ENCODE results near the gene QRFPR.

GRCh38 chr4:121390335-121390734, 9.5 kb upstream of the QRFPR start:
- TF ChIP-seq, protein P1, sequence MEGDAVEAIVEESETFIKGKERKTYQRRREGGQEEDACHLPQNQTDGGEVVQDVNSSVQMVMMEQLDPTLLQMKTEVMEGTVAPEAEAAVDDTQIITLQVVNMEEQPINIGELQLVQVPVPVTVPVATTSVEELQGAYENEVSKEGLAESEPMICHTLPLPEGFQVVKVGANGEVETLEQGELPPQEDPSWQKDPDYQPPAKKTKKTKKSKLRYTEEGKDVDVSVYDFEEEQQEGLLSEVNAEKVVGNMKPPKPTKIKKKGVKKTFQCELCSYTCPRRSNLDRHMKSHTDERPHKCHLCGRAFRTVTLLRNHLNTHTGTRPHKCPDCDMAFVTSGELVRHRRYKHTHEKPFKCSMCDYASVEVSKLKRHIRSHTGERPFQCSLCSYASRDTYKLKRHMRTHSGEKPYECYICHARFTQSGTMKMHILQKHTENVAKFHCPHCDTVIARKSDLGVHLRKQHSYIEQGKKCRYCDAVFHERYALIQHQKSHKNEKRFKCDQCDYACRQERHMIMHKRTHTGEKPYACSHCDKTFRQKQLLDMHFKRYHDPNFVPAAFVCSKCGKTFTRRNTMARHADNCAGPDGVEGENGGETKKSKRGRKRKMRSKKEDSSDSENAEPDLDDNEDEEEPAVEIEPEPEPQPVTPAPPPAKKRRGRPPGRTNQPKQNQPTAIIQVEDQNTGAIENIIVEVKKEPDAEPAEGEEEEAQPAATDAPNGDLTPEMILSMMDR (IDR thresholded peaks at IDR 0.05) = no peak
- TF ChIP-seq POLR2A (IDR thresholded peaks at IDR 0.05) (no peak), POLR2AphosphoS5 (IDR thresholded peaks at IDR 0.05) (no peak), EP300 (IDR thresholded peaks at IDR 0.05) (no peak)

Measured in gastroesophageal sphincter (tissue), 3 donors.